Neural cell (in vitro differentiated cells): ENCODE results near the gene DCDC2B. TPM values are rescaled to one million over a fixed set of nuclear protein-coding genes. Genes with fewer than 3 reads are reported as not detected.

ENCODE experiments used
- H2AFZ ChIP-seq: fragments of 200-600, 300-800 bp; sonication (generic), shearing (Covaris generic); 2 replicates; pipeline ENCODE4 v1.6.0; 2014; ENCODE audit warnings: low read depth, mild to moderate bottlenecking, antibody characterized with exemption, low read length, moderate library complexity
- H3F3A ChIP-seq: fragments of 200-600 bp; shearing (Covaris generic); 2 replicates; pipeline ENCODE4 v1.6.1; 2016; ENCODE audit warnings: mild to moderate bottlenecking, moderate library complexity, mixed read lengths, antibody characterized with exemption, low read length; ENCODE audit not compliant: insufficient read depth, poor library complexity, severe bottlenecking
- H3K27ac ChIP-seq: fragments of 200-600, 300-800 bp; sonication (generic), shearing (Covaris generic); 2 replicates; pipeline ENCODE4 v1.5.1; 2014; ENCODE audit warnings: mild to moderate bottlenecking, low read length, moderate library complexity
- H3K27me3 ChIP-seq: fragments of 300-800, 200-600 bp; sonication (generic), shearing (Covaris generic); 2 replicates; pipeline ENCODE4 v1.6.0; 2014; ENCODE audit warnings: mild to moderate bottlenecking, low read depth, low read length, moderate library complexity; ENCODE audit not compliant: insufficient read depth
- H3K36me3 ChIP-seq: fragments of 300-800, 200-600 bp; sonication (generic), shearing (Covaris generic); 2 replicates; pipeline ENCODE4 v1.5.1; 2014; ENCODE audit warnings: mild to moderate bottlenecking, antibody characterized with exemption, low read length, moderate library complexity; ENCODE audit not compliant: insufficient read depth
- H3K4me2 ChIP-seq: fragments of 300-800, 200-600 bp; sonication (generic), shearing (Covaris generic); 2 replicates; pipeline ENCODE4 v1.6.0; 2014; ENCODE audit warnings: mild to moderate bottlenecking, low read length
- H3K4me3 ChIP-seq: fragments of 300-800, 200-600 bp; sonication (generic), shearing (Covaris generic); 2 replicates; pipeline ENCODE4 v1.5.1; 2014; ENCODE audit warnings: mild to moderate bottlenecking, low read length, moderate library complexity
- H3K79me2 ChIP-seq: fragments of 200-600 bp; shearing (Covaris generic); replicated peaks from 2 replicates; pipeline ENCODE4 v1.6.0; 2014; ENCODE audit warnings: mild to moderate bottlenecking, low read length, moderate library complexity; ENCODE audit not compliant: insufficient read depth
- H3K9ac ChIP-seq: fragments of 300-800, 200-600 bp; sonication (generic), shearing (Covaris generic); 2 replicates; pipeline ENCODE4 v1.6.1; 2016; ENCODE audit warnings: mild to moderate bottlenecking, low read length, mixed read lengths
- H3K9me2 ChIP-seq: fragments of 200-600 bp; shearing (Covaris generic); 2 replicates; pipeline ENCODE4 v1.6.1; 2016; ENCODE audit warnings: mild to moderate bottlenecking, low read length, mixed read lengths; ENCODE audit not compliant: insufficient read depth
- H3K9me3 ChIP-seq: fragments of 200-600, 300-800 bp; sonication (generic), shearing (Covaris generic); 2 replicates; pipeline ENCODE4 v1.6.1; 2016; ENCODE audit warnings: mild to moderate bottlenecking, mixed run types, low read length, moderate library complexity, mixed read lengths
- H4K20me1 ChIP-seq: fragments of 200-600 bp; shearing (Covaris generic); 2 replicates; pipeline ENCODE4 v1.6.1; 2016; ENCODE audit warnings: mild to moderate bottlenecking, mixed run types; ENCODE audit not compliant: insufficient read depth
- CTCF ChIP-seq: fragments of 450-650 bp; IDR thresholded peaks from 2 replicates; pipeline ENCODE4 v1.5.1; 2014; ENCODE audit warnings: antibody characterized with exemption, mild to moderate bottlenecking, moderate library complexity; ENCODE audit not compliant: poor library complexity, severe bottlenecking
- EP300 ChIP-seq: fragments of 450-650 bp; conservative IDR thresholded peaks from 2 replicates; pipeline ENCODE4 v1.6.1; 2014; ENCODE audit warnings: antibody characterized with exemption, mild to moderate bottlenecking, moderate library complexity; ENCODE audit not compliant: poor library complexity, severe bottlenecking
- EZH2 ChIP-seq: fragments of 200-600, 300-800 bp; shearing (Covaris generic), sonication (generic); IDR thresholded peaks from 2 replicates; pipeline ENCODE4 v1.6.1; 2014; ENCODE audit warnings: antibody characterized with exemption, low read length, borderline replicate concordance, mild to moderate bottlenecking; ENCODE audit not compliant: insufficient read depth, poor library complexity, severe bottlenecking
- MXI1 ChIP-seq: fragments of 450-650 bp; conservative IDR thresholded peaks from 2 replicates; pipeline ENCODE4 v1.6.1; 2014; ENCODE audit warnings: antibody characterized with exemption, mild to moderate bottlenecking; ENCODE audit not compliant: poor library complexity, severe bottlenecking
- POLR2AphosphoS5 ChIP-seq: IDR thresholded peaks from 2 replicates; pipeline ENCODE4 v1.6.1; 2012
- RAD21 ChIP-seq: fragments of 450-650 bp; conservative IDR thresholded peaks from 2 replicates; pipeline ENCODE4 v1.6.1; 2014; ENCODE audit warnings: antibody characterized with exemption, mild to moderate bottlenecking, moderate library complexity
- REST ChIP-seq: IDR thresholded peaks from 2 replicates; pipeline ENCODE4 v1.6.1; 2012; ENCODE audit warnings: borderline replicate concordance
- SMC3 ChIP-seq: fragments of 450-650 bp; conservative IDR thresholded peaks from 2 replicates; pipeline ENCODE4 v1.6.1; 2014; ENCODE audit warnings: antibody characterized with exemption, mild to moderate bottlenecking, moderate library complexity; ENCODE audit not compliant: poor library complexity
- TAF1 ChIP-seq: IDR thresholded peaks from 2 replicates; pipeline ENCODE4 v1.6.1; 2012; ENCODE audit warnings: low read depth
- polyA plus RNA-seq: library from polyadenylated mRNA; depleted of rRNA; stranded (reverse); fragments of >200 nt; gene quantifications from 2 replicates; pipeline ENCODE4 v1.2.3, GENCODE V29; 2014

The DCDC2B gene
- polyA plus RNA-seq, 1 donor from 2014 or later: not detected

DNA sequence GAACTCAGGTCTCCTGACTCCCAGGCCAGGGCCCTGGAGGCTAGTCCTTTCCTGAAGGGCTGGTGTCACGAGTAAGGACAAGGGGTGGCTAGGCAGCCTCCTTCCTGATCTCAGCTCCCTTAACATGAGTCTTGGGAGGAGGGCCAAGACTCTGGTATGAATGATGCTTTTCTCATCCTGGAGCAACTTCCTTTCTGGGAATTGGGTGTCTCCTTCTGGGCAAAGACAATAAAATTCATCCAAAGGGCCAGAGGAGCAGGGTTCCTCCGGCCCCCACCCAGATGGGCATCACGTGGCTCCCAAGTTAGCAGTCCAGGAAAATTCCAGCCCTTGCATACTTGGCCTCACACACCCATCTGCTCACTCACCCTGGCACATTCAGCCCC lies 38.0 kb downstream of the DCDC2B start, which contains the start of gene FAM167B:
FAM167B (plus strand) TSS at position 335 of the 386 bp plus-strand sequence. CDS start 200 bp downstream, outside the sequence.
- H3K4me3 ChIP-seq: no peak within 1 kb of the TSS
- no peak for TF ChIP-seq SMC3
- TF ChIP-seq TAF1: no peak
- TF ChIP-seq CTCF: no peak
- TF ChIP-seq MXI1: no peak
- no peak for TF ChIP-seq REST
- TF ChIP-seq EP300: no peak
- TF ChIP-seq RAD21: no peak
- no peak for TF ChIP-seq EZH2
- no peak for TF ChIP-seq POLR2AphosphoS5
- no peaks in the 10 kb centered on the region for H3F3A ChIP-seq
- H3K9ac ChIP-seq: no peak within 1 kb of the TSS
- H3K4me2 ChIP-seq: no peak within 1 kb of the TSS
- H3K27me3 ChIP-seq: peaks cover under 1% of the 10 kb centered on the region
- no peak within 1 kb of the TSS for H2AFZ ChIP-seq
- H4K20me1 ChIP-seq: no peaks in the 10 kb centered on the region
- H3K36me3 ChIP-seq: no peaks in the 10 kb centered on the region
- H3K9me2 ChIP-seq: no peaks in the 10 kb centered on the region
- H3K27ac ChIP-seq: no peak within 1 kb of the TSS
- H3K9me3 ChIP-seq: no peaks in the 10 kb centered on the region
- no peaks in the 10 kb centered on the region for H3K79me2 ChIP-seq

- Histone ChIP-seq H3K9me2 (no peaks in the 10 kb centered on the region), H3K36me3 (no peaks in the 10 kb centered on the region), H3K27me3 (no peaks in the 10 kb centered on the region), H3K9me3 (no peaks in the 10 kb centered on the region), H2AFZ (no peak overlapping the region), H4K20me1 (no peaks in the 10 kb centered on the region), H3K9ac (no peak overlapping the region), H3K4me2 (no peak overlapping the region), H3F3A (no peaks in the 10 kb centered on the region), H3K27ac (no peak overlapping the region), H3K4me3 (no peak overlapping the region), H3K79me2 (no peaks in the 10 kb centered on the region)
- no peak for TF ChIP-seq TAF1
Observed at GRCh38 chr1:32247452-32247851, 38.6 kb downstream of the DCDC2B start.
